NAMALWA (cell line): ENCODE results near the gene CD2AP.
"Not testable (repeated sequence)": the region's sequence is repeated elsewhere in the genome, so short reads cannot be mapped to it uniquely, and the experiment has no call there.

Experiments used
- DNase-seq: peaks from one replicate; pipeline ENCODE4 v3.0.0-alpha.2; 2015; ENCODE audit warnings: low spot score

CD2AP gene

GRCh38 chr6:47496935-47497579 lies 19.5 kb downstream of the CD2AP start:
- DNase-seq, result no peak

DNA sequence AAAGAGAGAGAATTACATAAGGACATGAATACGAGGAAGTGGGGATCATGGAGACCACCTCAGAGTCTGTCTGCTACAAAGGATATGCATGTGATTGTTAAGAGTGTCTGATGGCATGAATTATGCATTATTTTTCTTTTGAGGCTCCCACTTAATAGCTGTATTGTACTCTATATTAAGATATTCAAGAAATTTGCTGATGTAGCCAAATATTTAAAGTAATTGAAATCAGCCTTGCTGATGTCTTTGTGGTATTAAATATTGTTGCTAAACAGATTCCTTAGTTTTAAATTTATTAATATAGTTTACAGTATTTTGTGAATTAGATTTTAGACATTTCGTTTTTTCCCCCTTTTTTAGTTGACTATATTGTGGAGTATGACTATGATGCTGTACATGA lies 25.3 kb downstream of the CD2AP start:
- DNase-seq, result no peak

DNA sequence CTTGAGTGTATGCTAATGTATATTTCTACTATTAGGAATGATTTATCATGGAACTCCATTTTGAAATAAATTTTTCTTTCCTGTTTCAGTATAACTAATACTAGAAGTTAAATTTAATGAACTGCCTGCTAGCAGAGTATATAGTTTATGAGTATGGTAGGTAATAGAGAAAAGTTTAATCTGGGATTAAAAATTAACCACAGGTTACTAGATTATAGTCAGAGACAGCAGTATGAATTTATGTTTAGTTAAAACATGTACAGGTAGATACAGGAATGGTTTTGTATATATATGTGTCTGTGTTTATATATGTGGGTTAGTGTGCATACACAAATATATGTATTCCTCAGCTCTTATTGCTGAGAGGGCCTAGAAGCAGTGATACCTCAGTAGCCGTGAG lies 32.3 kb downstream of the CD2AP start:
- no peak for DNase-seq

DNA sequence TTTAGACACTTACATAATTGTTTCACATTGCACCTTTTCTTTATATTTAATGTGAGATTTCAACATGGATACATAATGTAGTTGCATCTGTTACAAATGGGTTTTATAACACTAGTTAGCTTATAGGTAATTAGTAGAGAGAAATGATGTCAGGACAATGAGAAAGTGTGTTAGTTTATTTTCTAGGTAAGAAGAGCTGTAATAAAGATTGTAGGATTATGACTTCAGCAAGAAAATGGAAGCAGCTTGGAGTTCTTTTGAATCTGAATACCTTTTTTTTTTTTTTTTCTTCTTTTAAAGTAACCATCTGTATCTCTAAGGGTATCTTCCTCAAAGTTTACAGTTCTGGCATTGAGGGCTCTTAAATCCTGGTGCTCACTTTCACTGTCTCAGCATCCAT lies 35.3 kb downstream of the CD2AP start:
- no peak for DNase-seq

DNA sequence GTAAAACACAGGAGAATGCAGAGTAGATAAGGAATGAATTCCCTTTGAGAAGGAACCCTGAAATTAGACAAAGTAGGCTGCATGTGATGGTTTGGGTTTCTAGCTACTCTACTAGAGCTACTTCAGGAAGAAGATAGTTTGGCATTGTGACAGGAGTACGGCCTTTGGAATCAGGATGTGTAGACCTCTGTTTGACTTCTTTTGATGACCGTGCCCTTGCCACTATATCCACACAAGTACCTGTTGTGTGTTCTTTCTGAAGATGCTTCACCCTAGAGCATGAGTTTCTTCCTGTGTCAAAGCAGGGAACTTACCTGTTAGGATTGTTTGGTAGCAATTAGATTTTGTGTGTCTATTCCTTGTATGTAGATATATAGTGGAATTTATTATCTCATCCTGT lies 41.7 kb downstream of the CD2AP start:
- no peak for DNase-seq

- no peak for DNase-seq
Measured at GRCh38 chr6:47520282-47520681, 42.7 kb downstream of the CD2AP start.

GRCh38 chr6:47521961-47522360 lies 44.4 kb downstream of the CD2AP start:
- no peak for DNase-seq

DNA sequence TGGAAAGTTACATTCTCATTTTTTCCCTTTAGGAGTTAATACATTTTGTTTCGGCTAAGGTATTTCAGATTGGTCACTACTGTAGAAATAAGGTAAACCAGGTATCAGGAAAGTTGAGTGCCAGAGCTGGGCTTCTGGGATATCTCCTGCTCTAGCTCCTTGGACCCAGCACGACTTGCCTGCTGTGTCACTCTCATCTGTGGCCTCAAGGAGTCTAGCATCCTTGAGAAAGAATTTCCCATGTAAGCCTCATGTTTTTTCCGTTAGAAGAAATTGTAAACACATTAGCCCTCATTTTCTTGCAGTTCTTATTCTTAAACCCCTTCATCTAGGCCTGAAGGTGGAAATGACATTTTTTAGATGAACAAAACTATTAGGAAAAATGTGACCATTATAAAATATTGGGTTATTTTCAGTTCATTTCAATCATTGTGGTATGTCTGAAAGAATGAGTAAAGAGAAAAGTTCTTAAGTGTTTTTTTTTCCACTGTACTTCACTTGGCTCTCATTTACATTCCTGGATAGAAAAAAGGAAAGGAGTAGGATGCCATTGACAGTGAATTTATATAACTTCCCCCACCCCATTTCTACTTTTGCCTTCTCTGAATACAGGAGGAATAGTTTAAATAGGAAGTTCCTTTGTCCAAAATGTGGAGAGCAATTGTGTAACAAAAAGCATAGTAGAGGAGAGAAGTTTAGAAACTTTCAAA lies 46.7 kb downstream of the CD2AP start:
- DNase-seq, result no peak

DNA sequence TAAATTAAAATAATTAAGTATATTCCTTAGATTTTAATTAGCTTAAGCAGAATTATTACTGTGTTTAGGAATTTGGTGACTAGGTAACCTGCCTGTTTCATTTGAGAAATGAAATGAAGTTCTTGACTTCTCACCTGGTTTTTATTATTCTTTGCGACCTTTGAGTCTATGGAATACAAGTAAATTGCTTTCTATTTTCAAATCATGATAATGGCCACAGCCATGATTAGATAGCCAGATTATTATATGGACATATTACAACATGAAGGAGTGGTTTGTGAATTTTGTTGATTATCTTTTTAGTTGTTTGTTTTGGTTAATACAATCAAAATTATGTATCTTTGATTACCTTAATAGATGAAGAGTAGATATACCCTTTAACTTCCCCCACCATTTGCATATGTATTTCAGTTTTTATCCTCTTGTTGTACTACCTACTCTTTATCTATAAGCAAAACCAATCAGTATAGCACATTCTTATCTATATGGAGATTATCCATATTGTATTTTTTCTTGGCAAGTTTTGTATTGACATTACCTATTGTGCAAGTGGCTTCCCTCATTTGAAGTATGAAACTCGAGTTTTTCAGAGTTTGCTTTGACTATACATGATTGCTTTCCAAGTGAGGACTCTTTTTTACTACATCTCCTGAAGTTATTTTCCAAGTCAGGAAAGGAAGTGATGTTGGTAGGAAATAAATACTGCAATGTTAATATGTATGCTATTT lies 47.9 kb downstream of the CD2AP start:
- DNase-seq, result no peak

- DNase-seq, result no peak
Measured at GRCh38 chr6:47527274-47527673, 49.7 kb downstream of the CD2AP start.

GRCh38 chr6:47529734-47530133 lies 52.1 kb downstream of the CD2AP start:
- DNase-seq, result no peak

- no peak for DNase-seq
Measured at GRCh38 chr6:47532981-47533585, 55.5 kb downstream of the CD2AP start.

GRCh38 chr6:47534063-47534462 lies 56.5 kb downstream of the CD2AP start:
- DNase-seq, result no peak

DNA sequence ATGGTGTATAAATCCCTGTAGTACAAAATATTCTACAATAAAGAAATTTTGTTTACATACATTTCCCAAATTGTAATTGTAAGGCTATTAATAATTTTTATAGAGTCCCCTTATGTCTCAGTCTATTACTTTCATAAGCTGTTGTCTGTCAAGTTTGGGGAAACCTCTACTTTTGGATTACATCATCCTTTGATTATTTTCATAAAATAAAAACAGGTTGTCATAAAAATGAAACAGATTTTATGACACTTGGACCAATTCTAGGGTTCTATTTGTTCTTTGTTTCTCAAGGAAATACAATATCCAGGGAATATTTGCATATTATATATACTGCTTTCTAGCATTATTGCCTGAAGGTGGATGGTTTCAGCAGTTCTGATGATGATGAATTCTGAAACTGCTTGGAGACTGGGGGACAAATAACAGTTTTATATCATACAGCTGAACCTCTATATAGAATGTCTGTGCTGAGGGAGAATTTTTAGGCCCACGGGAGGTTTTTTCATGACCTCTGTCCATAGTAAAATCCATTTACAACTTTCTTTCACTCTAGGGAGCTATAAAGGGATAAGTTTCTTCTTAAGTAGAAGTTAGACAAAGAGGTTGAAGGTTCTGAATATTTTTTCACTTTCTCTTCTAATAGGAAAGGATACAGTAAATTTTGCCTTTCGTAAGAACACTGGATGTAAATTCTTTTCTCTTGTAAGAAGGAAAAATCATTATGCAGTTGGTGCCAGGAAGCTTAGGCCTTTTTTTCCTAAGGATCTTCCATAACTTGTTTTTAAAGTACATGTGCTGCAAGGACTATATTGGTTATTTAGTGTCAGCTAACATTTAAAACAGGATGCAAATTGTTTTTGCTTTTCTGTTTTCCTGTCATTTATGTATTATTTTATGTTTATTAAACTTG lies 58.0 kb downstream of the CD2AP start:
- DNase-seq, result no peak

GRCh38 chr6:47536816-47537401 lies 59.3 kb downstream of the CD2AP start:
- no peak for DNase-seq

GRCh38 chr6:47545223-47545622 lies 67.6 kb downstream of the CD2AP start:
- DNase-seq, result no peak

DNA sequence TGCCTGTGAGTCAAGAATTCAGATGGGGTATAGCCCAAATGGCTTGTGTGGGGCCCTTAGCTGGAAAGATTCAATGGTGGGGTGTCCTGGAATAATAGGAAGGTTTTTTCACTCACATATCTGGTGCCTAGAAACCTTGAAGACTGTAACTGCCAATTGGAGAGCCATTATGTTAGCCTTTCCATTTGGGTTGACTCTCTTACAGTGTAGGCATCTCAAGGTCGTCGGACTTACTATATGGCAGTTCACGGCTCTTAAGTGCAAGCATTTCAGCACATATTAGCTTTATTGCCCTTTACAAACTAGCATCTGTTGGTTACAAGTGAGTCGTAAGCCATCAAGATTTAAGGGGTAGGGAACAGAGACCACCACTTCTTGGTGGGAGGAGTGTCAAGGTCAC lies 74.1 kb downstream of the CD2AP start:
- no peak for DNase-seq

DNA sequence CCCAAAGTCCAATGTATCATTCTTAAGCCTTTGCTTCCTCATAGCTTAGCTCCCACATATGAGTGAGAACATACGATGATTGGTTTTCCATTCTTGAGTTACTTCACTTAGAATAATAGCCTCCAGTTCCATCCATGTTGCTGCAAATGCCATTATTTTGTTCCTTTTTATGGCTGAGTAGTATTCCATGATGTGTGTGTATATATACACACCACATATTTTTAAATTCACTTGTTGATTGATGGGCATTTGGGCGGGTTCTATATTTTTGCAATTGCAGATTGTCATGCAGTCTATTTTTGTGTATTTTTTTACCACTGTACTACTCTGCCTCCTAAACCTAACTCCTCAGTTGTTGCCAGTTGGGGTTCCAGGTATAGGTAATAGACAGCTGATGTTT lies 74.7 kb downstream of the CD2AP start:
- DNase-seq, result no peak

DNA sequence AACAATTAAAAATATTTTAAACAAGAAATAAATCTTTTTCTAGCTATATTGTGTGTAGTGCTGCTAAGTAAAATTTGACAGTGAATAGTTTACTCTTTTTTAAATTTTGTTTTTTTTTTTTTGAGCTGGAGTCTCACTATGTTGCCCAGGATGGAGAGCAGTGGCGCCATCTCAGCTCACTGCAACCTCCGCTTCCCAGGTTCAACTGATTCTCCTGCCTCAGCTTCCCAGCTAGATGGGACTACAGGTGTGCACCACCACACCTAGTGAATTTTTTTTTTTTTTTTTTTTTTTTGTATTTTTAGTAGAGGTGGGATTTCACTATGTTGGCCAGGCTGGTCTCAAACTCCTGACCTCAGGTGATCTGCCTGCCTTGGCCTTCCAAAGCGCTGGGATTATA lies 75.7 kb downstream of the CD2AP start:
- not testable (repeated sequence) for DNase-seq

DNA sequence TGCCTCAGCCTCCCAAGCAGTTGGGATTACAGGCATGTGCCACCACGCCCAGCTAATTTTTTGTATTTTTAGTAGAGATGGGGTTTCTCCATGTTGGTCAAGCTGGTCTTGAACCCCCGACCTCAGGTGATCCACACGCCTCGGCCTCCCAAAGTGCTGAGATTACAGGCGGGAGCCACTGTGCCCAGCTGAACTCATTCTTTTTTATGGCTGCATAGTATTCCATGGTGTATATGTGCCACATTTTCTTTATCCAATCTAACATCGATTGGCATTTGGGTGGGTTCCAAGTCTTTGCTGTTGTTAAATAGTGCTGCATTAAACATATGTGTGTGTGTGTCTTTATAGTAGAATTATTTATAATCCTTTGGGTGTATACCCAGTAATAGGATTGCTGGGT lies 78.9 kb downstream of the CD2AP start:
- not testable (repeated sequence) for DNase-seq

DNA sequence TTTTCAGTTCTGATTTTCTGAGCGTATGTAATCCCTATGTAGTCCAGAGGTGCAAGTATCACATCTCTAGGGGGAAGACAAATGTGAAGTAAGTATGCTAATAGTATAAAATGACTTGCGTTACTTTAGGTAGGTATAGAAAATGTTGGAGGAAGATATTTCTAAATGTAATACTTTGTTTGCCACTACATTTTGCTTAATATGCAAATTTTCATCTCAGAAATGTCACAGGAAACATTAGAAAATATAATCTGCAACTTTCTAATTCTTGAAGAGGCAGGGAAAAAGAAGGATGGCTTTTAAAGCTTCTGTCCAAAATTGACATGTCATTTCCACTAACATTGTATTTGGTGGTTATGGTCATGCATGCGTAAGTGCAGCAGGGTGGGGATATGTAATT lies 85.6 kb downstream of the CD2AP start:
- DNase-seq, result no peak
